HG03196 (cell line): ENCODE results near the gene PAX7.

Experiments used
- ATAC-seq: cut with Tn5 transposase; IDR thresholded peaks from one replicate; pipeline ENCODE4 v1.9.1; 2021; ENCODE audit not compliant: unreplicated experiment

Gene PAX7

DNA sequence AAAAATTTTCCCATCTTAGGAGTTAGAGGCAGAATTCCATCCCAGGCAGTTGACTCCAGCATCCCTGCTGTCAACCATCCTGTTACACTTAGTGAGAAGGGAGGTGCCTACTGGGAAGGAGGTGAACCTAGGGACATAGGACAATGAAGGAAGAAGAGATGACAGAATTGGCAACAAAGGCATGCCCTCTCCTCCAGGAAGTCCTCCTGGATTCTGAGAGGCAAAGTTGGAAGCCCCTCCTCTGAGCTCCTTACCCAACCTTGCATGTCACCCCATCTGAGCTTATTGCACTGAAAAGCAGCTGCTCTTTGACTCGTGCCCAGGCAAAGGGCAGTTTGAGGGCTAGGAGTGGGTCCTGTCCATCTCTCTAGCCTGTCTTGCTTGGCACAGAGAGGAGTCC, 66.9 kb downstream of the PAX7 start:
- ATAC-seq: no peak

DNA sequence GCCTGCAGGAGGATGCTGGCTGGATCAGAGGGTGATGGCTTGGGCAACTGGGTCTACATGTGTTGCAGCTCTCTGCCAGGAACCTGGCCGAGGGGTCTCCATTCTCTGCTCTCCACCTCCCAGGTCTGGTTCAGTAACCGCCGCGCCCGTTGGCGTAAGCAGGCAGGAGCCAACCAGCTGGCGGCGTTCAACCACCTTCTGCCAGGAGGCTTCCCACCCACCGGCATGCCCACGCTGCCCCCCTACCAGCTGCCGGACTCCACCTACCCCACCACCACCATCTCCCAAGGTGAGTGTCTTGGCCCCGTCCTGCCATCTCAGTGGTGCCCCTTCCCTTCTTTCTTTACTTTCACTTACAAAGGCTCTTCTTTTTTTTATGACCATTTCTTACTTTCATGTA, 69.9 kb downstream of the PAX7 start:
- no peak for ATAC-seq

DNA sequence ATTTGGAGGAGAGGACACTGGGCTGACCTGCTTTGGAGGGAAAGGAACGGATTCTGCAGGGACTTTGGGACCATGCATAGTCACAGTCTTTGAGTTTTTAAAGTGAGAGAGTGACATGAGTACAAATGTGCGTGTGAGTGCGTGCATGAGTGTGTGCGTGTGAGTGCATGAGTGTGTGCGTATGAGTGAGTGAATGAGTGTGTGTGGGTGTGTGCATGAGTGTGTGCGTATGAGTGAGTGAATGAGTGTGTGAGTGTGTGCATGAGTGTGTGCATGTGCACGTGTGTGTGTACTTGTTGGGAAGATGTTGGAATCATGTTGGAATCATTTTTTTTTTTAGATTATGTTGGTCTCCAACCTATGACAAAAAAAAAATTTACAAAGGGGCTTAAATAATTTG, 70.5 kb downstream of the PAX7 start:
- ATAC-seq: no peak

DNA sequence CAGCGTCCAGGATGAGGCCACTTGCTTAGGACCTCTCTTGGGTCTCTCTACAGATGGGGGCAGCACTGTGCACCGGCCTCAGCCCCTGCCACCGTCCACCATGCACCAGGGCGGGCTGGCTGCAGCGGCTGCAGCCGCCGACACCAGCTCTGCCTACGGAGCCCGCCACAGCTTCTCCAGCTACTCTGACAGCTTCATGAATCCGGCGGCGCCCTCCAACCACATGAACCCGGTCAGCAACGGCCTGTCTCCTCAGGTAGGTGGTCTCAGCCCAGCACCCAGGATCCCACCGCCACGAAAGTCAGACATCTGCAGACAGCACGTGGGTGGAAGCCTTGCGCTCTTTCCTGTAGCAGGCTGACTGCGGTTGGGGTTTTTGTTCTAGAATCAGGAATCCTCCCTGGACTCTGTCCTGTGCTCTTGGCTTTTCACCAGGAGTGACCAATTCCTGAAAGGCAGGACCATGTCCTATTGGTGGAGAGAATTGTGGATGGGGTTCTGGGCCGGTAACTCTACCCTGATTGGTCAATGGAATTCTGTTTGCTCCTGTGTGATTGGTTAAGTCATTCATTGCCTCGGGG, 72.5 kb downstream of the PAX7 start:
- no peak for ATAC-seq

DNA sequence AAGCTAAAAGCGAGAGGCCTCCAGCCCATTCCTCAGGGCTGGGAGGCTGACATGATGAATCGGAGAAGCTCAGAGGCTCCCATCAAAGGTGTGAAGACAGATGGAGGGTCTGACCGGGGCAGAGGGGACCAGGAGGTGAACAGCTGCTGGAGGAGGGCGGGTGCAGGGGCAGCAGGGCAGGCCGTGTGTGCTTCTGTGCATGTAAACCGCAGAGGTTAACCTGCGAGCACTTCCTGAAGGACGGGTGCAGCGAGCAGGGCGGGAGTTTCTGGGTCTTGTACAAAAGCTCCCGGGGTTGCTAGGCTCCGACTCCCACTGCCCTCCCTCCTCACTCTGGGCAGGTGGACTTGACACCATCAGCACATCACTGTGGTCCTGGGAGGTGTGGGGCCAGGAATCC, 75.2 kb downstream of the PAX7 start:
- no peak for ATAC-seq

DNA sequence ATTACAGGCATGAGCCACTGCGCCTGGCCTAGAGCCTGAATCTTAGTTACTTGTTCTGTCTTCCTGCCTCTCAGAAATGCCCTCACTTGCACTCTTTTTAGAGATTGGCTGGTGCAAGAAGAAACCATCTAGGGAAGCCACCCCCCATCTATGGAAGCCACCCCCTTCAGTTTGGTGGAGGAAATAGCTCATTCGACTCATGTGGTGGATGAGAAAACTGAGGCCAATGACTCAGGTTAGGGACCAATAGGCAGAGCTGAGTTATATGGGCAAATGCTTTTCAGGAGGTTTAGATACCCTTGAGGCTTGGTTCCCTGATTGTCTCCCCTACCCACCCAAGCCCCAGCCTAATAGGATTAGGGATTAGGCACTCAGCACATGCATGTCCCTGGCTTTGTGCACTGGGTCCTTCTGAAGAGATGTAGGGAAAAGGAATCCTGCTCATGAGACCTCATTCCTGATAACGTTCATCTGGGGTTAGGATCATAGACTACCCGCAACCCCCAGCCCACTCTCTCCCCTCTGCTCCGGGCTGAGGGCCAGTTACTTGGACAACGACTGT, 77.1 kb downstream of the PAX7 start:
- ATAC-seq: no peak

DNA sequence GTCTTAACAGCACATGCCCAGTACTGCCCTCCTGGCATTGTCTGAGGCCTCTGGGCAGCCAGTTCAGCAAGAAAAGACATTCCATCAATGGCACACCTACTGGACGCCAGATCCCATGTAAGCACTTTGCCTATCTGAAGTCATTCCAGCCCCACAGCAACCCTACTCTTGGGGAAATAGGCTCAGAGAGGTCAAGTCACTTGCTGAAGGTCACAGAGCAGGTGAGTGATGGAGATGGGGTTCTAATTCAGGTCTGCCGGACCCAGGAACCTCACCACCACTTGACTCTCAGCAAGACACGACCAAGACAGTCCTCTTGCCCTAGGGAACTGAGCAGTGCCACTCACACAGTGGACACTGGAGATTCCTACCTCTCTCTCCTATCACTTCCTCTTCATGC, 79.4 kb downstream of the PAX7 start:
- ATAC-seq: no peak

DNA sequence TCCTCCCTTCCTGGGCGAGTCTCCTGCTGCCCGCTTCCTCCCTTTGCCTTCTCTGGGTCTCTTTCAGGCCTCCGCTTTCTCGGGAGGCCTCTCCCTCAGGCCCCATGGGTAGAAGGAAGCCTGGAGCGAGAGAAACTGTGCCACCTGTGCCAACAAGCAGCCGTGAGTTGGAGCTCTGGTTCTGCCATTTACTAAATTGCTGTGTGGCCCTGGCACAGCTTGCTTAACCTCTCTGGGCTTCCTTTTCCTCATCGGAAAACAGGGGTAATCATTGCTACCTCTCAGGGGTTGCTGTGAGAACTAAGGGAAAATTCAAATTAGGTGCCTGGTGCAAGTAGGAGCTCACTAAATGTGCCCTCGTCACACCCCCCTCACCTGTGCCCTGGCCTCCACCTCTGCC, 80.4 kb downstream of the PAX7 start:
- ATAC-seq: no peak

DNA sequence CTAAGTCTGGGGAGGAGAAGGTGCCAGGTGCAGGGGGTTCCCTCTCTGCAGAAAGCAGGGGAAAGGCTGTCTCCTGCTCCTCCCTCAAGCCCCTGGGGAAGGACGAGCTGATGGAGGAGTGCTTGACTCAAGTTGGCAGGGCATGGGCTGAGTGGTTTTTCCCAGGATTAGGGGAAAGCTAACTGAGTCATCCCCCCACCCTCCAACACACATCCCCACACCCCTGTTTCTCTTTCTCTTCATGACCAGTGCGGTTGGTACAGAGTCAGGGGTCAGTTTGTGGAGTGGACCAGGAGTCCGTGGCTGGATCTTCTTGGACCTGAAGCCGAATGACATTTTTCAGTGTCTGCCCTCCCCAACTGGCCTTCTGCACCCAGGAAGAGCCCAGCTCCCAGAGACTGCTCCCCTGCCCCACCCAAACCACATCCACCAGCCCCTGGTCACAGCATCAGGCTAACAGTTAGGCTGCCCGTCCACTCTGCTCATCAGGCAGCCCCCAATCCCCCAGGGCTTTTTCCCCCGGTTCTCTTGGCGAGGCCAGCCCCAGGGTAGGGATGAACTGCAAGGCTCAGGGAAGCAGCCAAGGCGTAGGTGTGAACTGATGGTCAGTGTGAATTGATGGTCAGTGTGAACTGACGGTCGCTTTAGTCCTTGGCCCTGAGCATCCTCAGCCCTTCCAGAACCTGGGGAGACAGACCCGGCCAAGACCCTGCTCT, 81.0 kb downstream of the PAX7 start:
- ATAC-seq: no peak

DNA sequence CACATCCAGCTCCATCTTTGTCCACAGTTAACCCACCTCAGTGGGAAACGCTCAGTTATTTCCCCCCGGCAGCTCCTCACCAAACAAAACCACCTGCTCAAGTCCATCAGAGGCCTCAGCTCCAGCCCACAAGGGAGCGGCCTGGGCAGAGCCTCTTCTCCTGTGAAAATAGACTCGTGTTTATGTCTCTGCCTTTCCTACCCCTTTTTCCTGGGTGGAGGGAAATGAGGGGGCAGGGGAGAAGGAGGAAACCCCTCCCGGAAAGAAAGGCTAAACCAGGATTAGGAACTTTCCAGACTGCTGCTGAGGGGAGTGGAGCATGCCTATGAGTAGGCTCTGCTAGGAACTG, 81.6 kb downstream of the PAX7 start:
- ATAC-seq: no peak

DNA sequence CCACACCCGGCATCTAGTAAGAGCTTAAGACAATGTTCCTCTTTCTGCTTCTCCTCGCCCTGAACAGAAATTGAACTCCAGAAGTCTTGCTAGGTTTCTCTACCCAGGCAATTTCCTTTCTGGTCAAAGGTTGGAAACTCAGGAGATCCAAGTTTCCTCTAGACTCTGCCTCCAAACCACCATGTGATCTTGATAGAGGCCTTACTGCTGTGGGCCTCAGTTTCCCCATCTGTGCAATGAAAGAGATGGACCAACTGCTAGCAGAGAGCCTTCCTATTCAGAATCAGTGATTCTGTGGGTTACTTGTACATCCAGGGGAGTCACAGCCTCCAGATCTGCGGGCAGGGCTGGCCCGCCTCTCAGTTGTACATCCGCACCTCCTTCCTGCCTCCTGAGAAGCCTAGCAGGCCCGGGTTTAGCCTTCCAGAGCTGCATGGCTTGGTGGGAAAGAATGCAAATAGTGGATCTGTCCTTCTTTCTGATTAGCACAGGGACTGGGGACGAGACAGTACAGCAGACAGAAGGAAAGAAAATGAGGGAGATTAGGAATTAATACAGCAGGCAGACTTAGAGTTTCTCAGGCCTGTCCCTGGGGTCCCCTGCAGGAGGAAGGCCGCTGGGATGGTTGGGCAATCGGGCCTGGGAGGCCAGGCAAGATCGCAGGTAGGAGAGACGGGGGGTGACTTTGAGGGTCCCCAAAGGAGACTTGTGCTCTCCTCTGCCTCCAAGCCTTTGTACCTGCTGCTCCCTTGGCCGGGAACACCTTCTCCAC, 83.9 kb downstream of the PAX7 start:
- no peak for ATAC-seq

DNA sequence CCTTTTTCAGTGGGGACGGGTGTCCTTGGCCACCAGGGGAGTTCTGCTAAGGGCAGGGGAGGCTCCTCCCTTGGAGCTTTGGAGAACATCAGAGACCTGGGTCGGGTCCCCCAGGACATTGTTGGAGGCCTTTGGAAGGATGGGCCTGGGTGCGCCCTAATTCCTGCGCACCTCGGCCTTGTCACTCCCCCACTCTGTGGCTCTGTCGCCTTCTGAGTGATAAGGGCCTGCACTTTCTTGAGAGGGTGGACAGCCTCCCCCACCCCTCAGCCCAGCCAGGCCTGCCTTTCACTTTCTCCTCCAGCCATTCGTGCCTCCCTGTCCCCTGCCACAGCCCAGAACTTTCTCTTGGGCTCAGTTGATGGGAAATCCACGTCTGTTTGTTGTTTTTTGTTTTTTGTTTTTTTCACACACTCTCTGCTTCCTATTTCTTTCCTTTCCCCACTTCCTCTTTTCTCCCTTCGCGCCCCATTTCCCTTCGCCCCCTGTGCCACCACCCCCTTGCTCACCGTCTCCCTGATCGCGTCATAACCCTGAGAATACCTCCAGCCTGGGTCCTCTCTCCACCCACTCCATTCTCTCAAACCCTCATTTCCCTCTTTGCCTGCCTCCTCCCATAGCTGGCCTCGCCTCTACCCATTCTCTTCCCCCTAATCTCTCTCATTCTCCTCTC, 85.6 kb downstream of the PAX7 start:
- no peak for ATAC-seq

DNA sequence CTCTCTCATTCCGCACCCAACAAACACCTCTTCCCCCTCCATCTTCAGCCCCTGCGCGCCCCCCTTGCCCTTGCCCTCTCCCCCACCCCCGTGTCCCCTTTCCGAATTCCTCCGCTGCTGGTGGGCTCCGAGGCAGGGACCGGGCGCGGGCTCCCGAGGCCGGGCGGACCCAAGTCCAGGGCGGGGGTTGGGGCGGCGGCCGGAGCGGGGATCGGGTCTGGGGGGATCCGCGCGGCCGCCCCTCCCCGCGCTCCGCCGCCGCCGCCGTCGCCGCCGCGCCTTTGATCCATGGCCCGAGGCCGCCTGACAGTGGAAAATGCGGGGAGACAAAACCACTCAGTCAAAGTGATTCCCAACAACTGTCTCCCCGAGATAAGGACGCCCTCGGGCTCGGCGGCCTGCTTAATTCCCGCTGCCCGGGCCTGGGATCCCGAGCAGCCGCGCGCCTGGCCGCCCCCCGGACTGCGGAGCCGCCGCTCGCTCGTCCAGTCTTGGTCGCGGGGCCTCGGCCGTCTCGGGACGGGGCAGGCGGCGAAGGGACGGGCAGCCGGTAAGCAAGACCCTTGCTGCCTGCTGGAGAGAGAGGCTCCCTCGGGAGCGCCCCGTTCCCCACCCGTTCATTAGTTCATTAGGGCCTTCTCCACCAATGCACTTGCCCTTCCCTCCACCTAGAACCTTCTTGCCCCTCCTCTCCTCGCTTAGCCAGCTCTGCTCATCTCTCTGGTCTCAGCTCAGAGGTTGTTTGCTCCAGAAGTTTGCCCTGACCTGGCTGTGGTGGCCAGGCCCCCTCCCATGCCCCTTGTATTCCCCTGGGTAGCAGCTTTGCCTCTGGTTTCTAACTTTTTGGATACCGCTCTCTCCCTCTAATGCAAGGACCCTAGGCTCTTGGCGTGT, 86.4 kb downstream of the PAX7 start:
- ATAC-seq: no peak

DNA sequence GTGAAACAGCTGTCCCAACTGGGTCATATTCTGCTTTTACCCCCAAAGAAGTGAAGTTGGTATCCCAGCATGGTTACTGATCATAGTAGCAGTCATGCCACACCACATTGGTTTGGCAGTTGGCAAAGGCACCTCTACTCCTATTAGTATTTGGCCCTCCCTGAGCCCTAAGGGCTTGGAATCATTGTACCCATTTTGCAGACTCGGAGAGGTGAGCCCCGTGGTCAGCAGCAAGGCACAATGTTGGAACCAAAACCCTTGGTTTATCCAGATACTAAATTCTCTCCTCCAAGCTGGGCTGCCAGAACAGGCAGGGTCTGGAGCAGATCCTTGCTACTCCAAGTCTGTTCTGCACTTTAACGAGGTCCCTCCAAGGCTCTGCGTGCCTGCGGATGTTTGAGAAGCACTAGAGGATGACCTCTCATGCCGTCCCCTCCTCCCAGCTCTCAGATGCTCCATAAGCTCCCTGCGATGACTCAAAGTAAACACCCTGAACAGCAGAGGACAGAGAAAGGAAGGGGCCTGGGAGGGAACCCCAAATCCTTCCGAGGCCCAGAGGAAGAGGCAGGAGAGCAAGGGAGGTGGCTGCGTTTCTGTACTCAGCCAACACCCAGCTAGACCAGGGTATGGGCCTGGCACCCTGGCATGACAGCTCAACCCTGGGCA, 89.3 kb downstream of the PAX7 start:
- no peak for ATAC-seq

DNA sequence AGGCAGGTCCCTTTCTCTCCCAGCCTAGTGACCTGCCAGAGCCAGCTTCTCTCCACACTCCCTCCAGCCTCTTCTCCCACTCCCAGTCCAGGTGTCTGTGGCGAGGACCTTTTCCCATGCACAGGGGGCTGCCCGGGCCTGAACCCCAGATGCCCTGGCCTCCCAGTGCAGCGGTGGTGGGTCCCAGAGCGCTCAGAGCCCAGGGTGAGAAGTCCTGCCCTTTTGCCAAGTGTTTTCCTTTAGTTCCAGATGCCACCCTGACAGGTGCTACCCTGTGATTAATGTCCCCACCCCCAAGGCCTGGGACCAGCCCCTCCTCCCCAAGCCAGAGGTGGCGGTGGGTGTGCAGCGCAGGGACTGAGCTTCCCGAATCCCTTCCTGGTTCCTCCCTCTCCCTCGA, 90.4 kb downstream of the PAX7 start:
- no peak for ATAC-seq

DNA sequence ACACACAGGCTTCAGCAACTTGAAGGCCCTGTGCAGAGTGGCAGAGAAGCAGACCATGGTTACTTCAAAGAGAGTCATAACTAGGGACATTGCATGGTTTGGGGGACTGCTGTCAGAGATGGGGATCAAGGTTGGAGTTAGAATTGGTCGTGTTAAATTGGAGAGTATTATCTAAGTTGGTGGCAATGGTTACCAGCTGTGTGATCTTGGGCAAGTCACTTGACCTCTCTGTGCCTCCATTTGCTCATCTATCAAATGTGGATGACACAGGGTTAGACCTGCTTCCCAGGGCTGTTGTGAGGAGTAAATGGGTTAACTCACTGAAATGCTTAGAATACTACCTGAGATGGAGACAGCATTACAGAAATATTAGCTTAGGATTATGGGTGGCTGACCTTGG, 91.1 kb downstream of the PAX7 start:
- ATAC-seq: no peak

DNA sequence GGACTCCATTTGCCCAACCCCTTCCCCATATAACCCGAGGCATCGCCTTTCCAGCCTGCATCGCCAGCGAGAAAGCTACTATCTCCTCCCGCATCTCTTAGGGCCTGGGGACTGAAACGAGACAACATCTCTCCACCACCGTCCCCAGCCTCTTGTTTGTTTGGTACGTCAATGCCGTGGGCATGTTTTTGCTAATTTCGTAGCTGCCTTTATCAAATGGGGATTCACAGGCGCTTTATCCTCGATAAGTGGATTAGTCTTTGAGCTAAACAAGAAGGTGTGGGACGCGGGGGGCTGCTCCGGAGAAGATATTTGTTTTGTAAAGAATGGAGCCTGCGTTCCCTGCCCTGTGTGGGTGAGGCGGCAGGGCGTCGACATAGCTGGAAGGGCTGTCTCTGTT, 91.6 kb downstream of the PAX7 start:
- ATAC-seq: no peak

DNA sequence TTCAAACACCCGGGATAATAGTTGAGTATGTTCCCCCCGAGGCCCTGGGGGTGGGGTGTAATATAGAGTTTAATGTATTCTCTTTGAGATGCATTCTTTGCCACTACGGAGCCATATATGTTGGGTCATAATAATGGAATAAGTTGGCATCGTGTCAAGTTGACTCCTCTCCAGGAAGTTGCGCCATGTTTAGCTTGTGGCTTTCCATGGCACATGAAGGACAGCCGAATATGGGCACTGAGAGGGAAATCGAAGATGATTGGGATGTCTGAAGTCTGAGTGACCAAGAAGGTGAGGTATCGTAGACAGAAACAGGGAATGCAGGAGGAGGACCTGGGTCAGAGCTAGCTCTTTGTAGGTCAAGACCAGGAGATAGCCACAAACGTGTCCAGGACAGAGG, 92.6 kb downstream of the PAX7 start:
- ATAC-seq: no peak

DNA sequence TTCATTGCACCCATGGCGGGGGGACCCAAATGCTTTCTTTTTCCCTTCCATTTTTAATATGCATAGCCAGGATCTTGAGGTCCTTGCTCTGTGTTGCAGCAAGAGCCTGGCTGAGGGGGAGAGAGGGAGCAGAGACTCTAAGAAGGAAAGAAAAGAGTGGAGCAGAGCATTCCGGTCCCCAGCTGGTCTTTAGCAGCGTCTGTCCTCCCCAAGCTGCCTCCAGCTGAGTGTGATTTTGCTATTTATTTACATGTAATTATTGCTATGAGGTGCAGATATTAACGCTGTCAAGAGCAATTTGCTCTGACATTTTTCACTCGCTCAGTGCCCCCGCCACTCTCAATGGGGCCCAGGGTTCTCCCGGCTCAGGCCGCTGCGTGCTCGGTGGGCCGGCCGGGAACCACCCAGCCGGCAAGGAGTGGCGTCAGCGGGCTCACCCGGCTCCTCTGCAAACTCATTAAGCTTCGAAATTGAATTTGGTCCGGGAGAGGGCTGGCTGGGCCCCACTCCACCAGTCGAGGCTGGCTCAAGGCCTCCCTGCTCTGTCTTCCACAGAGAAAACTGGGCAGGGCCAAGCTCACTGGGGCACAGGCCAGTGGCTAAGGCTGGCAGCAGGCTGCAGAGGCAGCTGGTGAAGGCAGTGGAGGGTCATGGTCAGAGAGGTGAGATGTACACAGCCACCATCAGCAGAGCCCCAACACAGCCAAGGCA, 93.2 kb downstream of the PAX7 start:
- no peak for ATAC-seq
